Neuronal stem cell (in vitro differentiated cells): ENCODE measurements around the gene CREM.
A peak's percentile ranks its signal among the peaks of the same experiment; 100 is the strongest.

Source experiments
- DNase-seq: peaks from one replicate; pipeline ENCODE4 v3.0.0-alpha.2; 2013; ENCODE audit warnings: low spot score
- H2AFZ ChIP-seq: one replicate; pipeline ENCODE4 v1.6.1; 2013; ENCODE audit warnings: mild to moderate bottlenecking, low read length, inconsistent platforms
- H2AK5ac ChIP-seq: 2 replicates; pipeline ENCODE4 v1.6.1; 2013; ENCODE audit warnings: low read depth, mild to moderate bottlenecking, inconsistent platforms, low read length, moderate library complexity, mixed read lengths
- H2BK120ac ChIP-seq: 2 replicates; pipeline ENCODE4 v1.6.1; 2013; ENCODE audit warnings: low read depth, mild to moderate bottlenecking, inconsistent platforms, low read length, moderate library complexity, mixed read lengths
- H2BK12ac ChIP-seq: one replicate; pipeline ENCODE4 v1.6.1; 2013; ENCODE audit warnings: low read length, inconsistent platforms
- H2BK15ac ChIP-seq: 2 replicates; pipeline ENCODE4 v1.6.1; 2013; ENCODE audit warnings: mild to moderate bottlenecking, low read length, inconsistent platforms, mixed read lengths
- H2BK5ac ChIP-seq: one replicate; pipeline ENCODE4 v1.6.1; 2013; ENCODE audit warnings: inconsistent platforms, mild to moderate bottlenecking, low read length, moderate library complexity
- H3K14ac ChIP-seq: one replicate; pipeline ENCODE4 v1.6.1; 2013; ENCODE audit warnings: low read length, inconsistent platforms
- H3K18ac ChIP-seq: 2 replicates; pipeline ENCODE4 v1.6.1; 2013; ENCODE audit warnings: low read length, inconsistent platforms
- H3K23ac ChIP-seq: 2 replicates; pipeline ENCODE4 v1.6.1; 2013; ENCODE audit warnings: low read depth, mild to moderate bottlenecking, mixed read lengths, low read length, inconsistent platforms; ENCODE audit not compliant: poor library complexity
- H3K27ac ChIP-seq: replicated peaks from 3 replicates; pipeline ENCODE4 v1.5.1; 2013; ENCODE audit warnings: low read length, inconsistent platforms
- H3K27me3 ChIP-seq, 3 experiments: 2 replicates each; pipeline ENCODE4 v1.6.1; 2013; ENCODE audit warnings: low read length in 3 of 3, mild to moderate bottlenecking in 2 of 3, inconsistent platforms in 1 of 3, low read depth in 1 of 3, mixed read lengths in 1 of 3, moderate library complexity in 1 of 3; ENCODE audit not compliant: control insufficient read depth in 3 of 3, insufficient read depth in 3 of 3
- H3K36me3 ChIP-seq, 2 donors: replicated peaks in 1 of 2; 2 replicates each; pipeline ENCODE4 v1.6.1; 2013; ENCODE audit warnings: low read length in 2 of 2; ENCODE audit not compliant: control insufficient read depth in 2 of 2, insufficient read depth in 2 of 2
- H3K4ac ChIP-seq: 2 replicates; pipeline ENCODE4 v1.6.1; 2013; ENCODE audit warnings: inconsistent platforms, mild to moderate bottlenecking, low read length, moderate library complexity
- H3K4me1 ChIP-seq, 2 donors: 1 replicate in 1 of 2; 2 replicates in 1 of 2; pipeline ENCODE4 v1.6.1; 2013; ENCODE audit warnings: low read length in 2 of 2, low read depth in 1 of 2; ENCODE audit not compliant: control insufficient read depth in 2 of 2, insufficient read depth in 1 of 2
- H3K4me2 ChIP-seq: one replicate; pipeline ENCODE4 v1.6.1; 2013; ENCODE audit warnings: mild to moderate bottlenecking, low read length, inconsistent platforms; ENCODE audit not compliant: insufficient read depth, poor library complexity, severe bottlenecking
- H3K4me3 ChIP-seq, 2 donors: 2 replicates each; pipeline ENCODE4 v1.5.1; 2013; ENCODE audit warnings: low read length in 2 of 2, mild to moderate bottlenecking in 2 of 2, inconsistent platforms in 1 of 2, moderate library complexity in 1 of 2
- H3K79me1 ChIP-seq: one replicate; pipeline ENCODE4 v1.6.1; 2013; ENCODE audit warnings: low read depth, mild to moderate bottlenecking, inconsistent platforms, low read length, moderate library complexity
- H3K9ac ChIP-seq: one replicate; pipeline ENCODE4 v1.6.1; 2013; ENCODE audit warnings: mild to moderate bottlenecking, low read depth, low read length, inconsistent platforms; ENCODE audit not compliant: poor library complexity
- H3K9me3 ChIP-seq, 2 donors: replicated peaks in 1 of 2; 2 replicates each; pipeline versions ENCODE3 to v1.6.1; 2013; ENCODE audit warnings: low read length in 2 of 2, mild to moderate bottlenecking in 2 of 2, inconsistent platforms in 1 of 2, low read depth in 1 of 2, mixed read lengths in 1 of 2, moderate library complexity in 1 of 2; ENCODE audit not compliant: control insufficient read depth in 2 of 2, insufficient read depth in 1 of 2
- H4K8ac ChIP-seq: one replicate; pipeline ENCODE4 v1.6.1; 2013; ENCODE audit warnings: low read depth, mild to moderate bottlenecking, inconsistent platforms, low read length, moderate library complexity
- H4K91ac ChIP-seq: one replicate; pipeline ENCODE4 v1.6.1; 2013; ENCODE audit warnings: low read length, low read depth, mild to moderate bottlenecking, inconsistent platforms; ENCODE audit not compliant: poor library complexity
- WGBS, 2 donors: extraction: QIAGEN DNeasy Blood & Tissue Kit; methylation state at CpG; one replicate each; pipeline ENCODE4 v1.1.7; 2013; ENCODE audit warnings: missing lambda C conversion rate in 2 of 2, mixed read lengths in 1 of 2; ENCODE audit not compliant: insufficient read length in 2 of 2, insufficient replicate concordance in 1 of 2; ENCODE audit errors: extremely low coverage in 2 of 2; 5-methylcytosine and 5-hydroxymethylcytosine counted together

The CREM gene

GRCh38 chr10:35218339-35218955 lies 91.8 kb downstream of the CREM start:
- H2AK5ac ChIP-seq, result no peak overlapping the region
- peaks cover 3 to 11% of the 10 kb centered on the region in 2 donors for H3K4me1 ChIP-seq
- no peak overlapping the region for H2BK12ac ChIP-seq
- no peaks in the 10 kb centered on the region for H3K79me1 ChIP-seq
- peak overlapping the region; percentile 26 for H3K9ac ChIP-seq
- no CpG with 5 or more reads among the region's 7 CpGs for WGBS, 2 donors
- H3K36me3 ChIP-seq, result no peaks in the 10 kb centered on the region
- H3K27me3 ChIP-seq, result no peaks in the 10 kb centered on the region
- H4K8ac ChIP-seq, result no peak overlapping the region
- H3K27ac ChIP-seq, result no peak overlapping the region
- H3K18ac ChIP-seq, result peak overlapping the region; percentile 64
- no peak overlapping the region for H2BK120ac ChIP-seq
- H3K4me2 ChIP-seq, result no peak overlapping the region
- peak overlapping the region; percentile 68 for H2AFZ ChIP-seq
- no peak overlapping the region for H3K23ac ChIP-seq
- no peak overlapping the region for H2BK15ac ChIP-seq
- no peaks in the 10 kb centered on the region for H3K9me3 ChIP-seq
- H3K4me3 ChIP-seq, result no peak overlapping the region
- H3K4ac ChIP-seq, result no peak overlapping the region
- no peak overlapping the region for H2BK5ac ChIP-seq
- H3K14ac ChIP-seq, result no peak overlapping the region
- H4K91ac ChIP-seq, result no peak overlapping the region
- peak; percentile 78 for DNase-seq

- DNase-seq, result no peak
- Histone ChIP-seq H3K18ac (no peak overlapping the region), H3K79me1 (no peaks in the 10 kb centered on the region), H3K9me3 (no peaks in the 10 kb centered on the region), H3K4me1 (peaks cover 3 to 11% of the 10 kb centered on the region in 2 donors), H2BK15ac (no peak overlapping the region), H3K27me3 (no peaks in the 10 kb centered on the region), H2BK120ac (no peak overlapping the region), H3K14ac (no peak overlapping the region), H3K4me3 (no peak overlapping the region), H2BK5ac (no peak overlapping the region), H4K8ac (no peak overlapping the region), H3K4ac (no peak overlapping the region), H2AK5ac (no peak overlapping the region), H3K4me2 (no peak overlapping the region), H2AFZ (no peak overlapping the region), H3K36me3 (no peaks in the 10 kb centered on the region), H2BK12ac (no peak overlapping the region), H3K9ac (no peak overlapping the region), H3K27ac (no peak overlapping the region), H3K23ac (no peak overlapping the region), H4K91ac (no peak overlapping the region)
- no CpG with 5 or more reads among the region's 6 CpGs for WGBS, 2 donors
Observed at GRCh38 chr10:35219292-35219691, 92.6 kb downstream of the CREM start.

GRCh38 chr10:35219891-35220890 lies 93.5 kb downstream of the CREM start:
- Histone ChIP-seq H3K18ac (no peak overlapping the region), H3K27ac (no peak overlapping the region), H3K23ac (no peak overlapping the region), H3K4me1 (peaks cover 3 to 11% of the 10 kb centered on the region in 2 donors), H3K27me3 (no peaks in the 10 kb centered on the region), H2BK12ac (no peak overlapping the region), H2BK120ac (no peak overlapping the region), H3K4me2 (no peak overlapping the region), H2BK15ac (no peak overlapping the region), H4K8ac (no peak overlapping the region), H2AK5ac (no peak overlapping the region), H3K9ac (no peak overlapping the region), H3K4ac (no peak overlapping the region), H3K14ac (no peak overlapping the region), H3K36me3 (no peaks in the 10 kb centered on the region), H2BK5ac (no peak overlapping the region), H3K4me3 (no peak overlapping the region), H2AFZ (peak overlapping the region; percentile 32), H4K91ac (no peak overlapping the region), H3K9me3 (no peaks in the 10 kb centered on the region), H3K79me1 (no peaks in the 10 kb centered on the region)
- no peak for DNase-seq
- no CpG with 5 or more reads among the region's 4 CpGs for WGBS, 2 donors

GRCh38 chr10:35223016-35223415 lies 96.4 kb downstream of the CREM start:
- H2BK15ac ChIP-seq, result no peak overlapping the region
- H4K8ac ChIP-seq, result no peak overlapping the region
- H2BK120ac ChIP-seq, result no peak overlapping the region
- H3K4ac ChIP-seq, result no peak overlapping the region
- H3K23ac ChIP-seq, result no peak overlapping the region
- no peaks in the 10 kb centered on the region for H3K36me3 ChIP-seq
- H4K91ac ChIP-seq, result no peak overlapping the region
- no peak overlapping the region for H2BK12ac ChIP-seq
- no CpG with 5 or more reads among the region's 4 CpGs for WGBS, 2 donors
- H3K9ac ChIP-seq, result no peak overlapping the region
- H2AFZ ChIP-seq, result no peak overlapping the region
- no peak overlapping the region for H2BK5ac ChIP-seq
- H3K18ac ChIP-seq, result no peak overlapping the region
- no peak overlapping the region for H3K4me3 ChIP-seq
- H3K79me1 ChIP-seq, result no peaks in the 10 kb centered on the region
- H3K27ac ChIP-seq, result no peak overlapping the region
- no peaks in the 10 kb centered on the region for H3K9me3 ChIP-seq
- peaks cover 3 to 7% of the 10 kb centered on the region in 2 donors for H3K4me1 ChIP-seq
- H2AK5ac ChIP-seq, result no peak overlapping the region
- DNase-seq, result no peak
- no peaks in the 10 kb centered on the region for H3K27me3 ChIP-seq
- H3K4me2 ChIP-seq, result no peak overlapping the region
- H3K14ac ChIP-seq, result no peak overlapping the region
